ENCODE data around the gene RTL9. TPM values are rescaled to one million over a fixed set of nuclear protein-coding genes. Genes with fewer than 3 reads are reported as not detected.
A peak's percentile ranks its signal among the peaks of the same experiment; 100 is the strongest.
"Not testable (repeated sequence)": the region's sequence is repeated elsewhere in the genome, so short reads cannot be mapped to it uniquely, and the experiment has no call there.

RTL9 gene
- total RNA-seq, 1 donor from 2014 or later = not detected

DNA sequence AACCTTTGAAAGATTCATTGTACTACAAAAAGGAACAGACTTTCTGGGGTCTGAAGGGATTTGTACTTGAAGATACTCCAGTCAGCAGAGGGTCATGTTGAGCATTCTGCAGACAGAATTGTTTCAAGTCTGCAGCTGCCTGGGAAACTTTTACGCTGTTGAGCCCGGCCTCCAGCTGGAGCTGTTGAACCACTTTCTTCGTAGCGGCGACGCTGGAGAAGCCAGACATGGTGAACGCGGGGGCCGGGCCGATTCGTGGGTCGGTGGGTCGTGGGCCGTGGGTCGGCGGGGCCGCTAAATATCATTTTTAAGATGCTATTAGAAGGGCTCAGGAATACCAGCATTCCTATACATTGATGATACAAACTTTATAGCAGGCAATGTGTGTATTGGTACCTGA lies 12.0 kb upstream of the RTL9 start:
- no peak for DNase-seq

DNA sequence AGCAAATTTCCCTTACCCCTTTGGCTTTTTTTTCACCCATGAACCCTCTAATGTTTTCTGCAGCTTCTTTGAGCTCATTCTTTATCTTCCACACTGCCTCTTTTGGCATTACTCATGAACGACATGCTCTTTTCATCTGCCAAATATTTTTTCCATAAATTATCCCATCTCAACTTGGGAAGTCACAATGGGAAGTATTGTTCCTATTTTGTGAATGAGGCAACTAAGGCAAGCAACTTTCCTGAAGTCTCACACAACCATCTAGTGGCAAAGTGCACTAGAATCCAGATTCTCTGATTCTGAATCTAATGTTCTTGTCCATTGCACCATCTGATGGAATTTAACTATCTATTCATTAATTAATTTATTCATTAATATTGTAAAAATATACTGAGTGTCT lies 625 bp downstream of the RTL9 start:
- no peak for DNase-seq

DNA sequence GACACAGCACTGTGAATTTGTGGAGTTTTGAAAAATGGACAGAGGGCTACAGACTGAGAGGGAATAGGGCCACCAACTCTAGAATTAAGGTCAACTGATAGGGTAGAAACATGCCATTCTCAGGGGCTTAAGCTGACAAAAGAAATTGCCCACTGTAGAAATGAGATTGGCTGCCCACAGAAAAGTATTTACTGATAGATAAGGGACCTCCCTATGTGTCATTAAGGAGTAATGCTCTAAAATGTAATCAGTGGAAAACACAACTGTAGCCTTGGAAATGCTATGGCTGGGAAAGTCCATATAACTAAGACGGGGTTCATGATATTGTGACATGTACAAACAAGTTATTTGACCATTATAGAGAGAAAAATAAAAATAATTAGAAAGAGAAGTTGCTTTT lies 4.6 kb downstream of the RTL9 start:
- DNase-seq = no peak

DNA sequence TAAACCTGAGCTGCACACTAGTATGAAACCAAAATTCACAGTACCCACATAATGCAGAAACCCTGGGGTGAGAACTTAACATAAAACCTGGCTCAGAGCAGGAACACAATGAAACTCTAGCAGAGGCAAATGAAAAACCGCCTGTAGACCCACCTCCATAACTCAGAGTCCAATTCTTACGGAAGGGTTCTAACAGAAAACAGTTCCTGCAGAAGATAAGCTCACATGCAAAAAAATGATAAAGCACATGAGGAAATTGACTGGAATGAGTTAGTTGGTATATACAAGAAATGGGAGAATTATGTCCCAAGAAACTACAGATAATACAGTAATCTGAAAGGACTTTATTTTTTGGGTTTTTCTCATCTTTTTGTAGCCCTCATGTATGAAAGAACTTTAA lies 14.7 kb downstream of the RTL9 start:
- no peak for DNase-seq

DNA sequence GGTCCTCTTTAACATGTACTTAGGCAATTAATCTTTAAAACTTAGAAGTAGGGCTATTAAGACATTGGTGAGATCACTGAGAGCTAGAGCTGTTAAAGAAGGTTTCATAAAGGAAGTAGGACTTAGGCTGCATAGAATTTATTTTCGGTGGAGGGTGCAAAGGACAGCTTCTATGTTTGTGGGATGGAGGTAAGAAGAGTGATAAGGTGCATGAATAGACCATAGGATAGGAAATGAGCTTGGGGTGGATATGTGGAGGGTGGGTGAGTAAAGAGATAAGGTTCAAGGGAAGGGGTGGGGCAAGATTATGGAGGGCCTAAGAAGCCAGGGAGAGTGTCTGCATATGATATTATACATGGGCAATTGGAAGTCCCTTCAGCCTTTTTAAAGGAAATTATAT lies 15.9 kb downstream of the RTL9 start:
- no peak for DNase-seq

GRCh38 chrX:110381216-110381615 lies 22.6 kb downstream of the RTL9 start:
- no peak for DNase-seq

DNA sequence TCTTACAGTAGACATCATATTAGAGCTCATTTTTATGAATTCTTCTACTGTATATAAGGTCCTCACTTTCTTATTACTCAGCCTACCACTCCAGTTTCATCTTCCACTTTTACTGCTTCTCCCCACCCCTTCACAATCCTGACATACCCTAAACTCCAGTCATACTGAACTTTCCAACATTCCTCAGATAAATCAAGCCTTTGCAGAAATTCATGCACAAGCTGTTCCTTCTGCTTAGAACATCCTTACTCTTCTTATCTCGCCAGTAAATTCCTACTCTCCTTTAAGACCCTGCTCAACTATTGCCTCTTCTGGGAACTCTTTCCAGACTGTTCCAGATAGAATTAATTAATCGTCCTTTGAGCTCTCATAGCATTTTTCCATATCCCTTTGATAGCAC lies 24.8 kb downstream of the RTL9 start:
- DNase-seq = no peak

DNA sequence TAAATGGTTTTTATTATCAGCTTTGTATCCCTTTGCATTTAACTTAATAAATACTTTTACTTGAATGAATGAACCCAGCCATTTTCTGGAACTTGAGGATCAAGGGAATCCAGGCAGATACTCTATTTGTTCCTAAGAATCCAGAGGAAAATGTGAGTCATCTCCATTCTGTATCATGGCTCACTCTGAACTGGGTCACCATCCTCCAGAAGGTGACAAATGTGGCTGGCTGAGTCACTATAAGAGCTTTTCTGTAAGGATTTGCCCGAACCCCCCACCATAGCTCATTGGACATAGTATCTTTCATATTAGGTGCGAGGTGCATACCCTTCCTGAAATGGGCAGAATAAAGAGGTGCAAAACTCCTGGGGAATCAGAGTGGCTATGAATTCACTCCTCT lies 25.8 kb downstream of the RTL9 start:
- DNase-seq = peak; percentile 3

- no peak for DNase-seq
Observed at GRCh38 chrX:110389570-110389969, 30.9 kb downstream of the RTL9 start.

DNA sequence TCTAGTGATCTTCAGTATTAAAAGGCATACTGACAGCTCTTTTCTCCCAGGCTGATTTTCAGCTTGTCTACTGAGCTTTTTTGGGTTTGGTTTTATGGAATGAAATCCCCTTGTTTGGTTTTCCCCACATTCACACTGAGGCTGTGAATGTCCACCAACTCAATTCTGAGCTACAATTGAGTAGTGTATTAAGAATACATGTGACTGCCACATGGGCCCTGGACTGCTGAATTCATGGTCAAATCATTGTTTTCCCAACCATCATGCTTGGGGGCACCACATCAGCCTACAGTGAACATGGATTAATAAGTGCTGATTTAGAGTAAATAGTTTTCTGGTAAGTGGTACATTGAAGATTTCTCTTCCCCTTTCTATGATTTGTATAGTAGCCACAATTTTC lies 32.4 kb downstream of the RTL9 start:
- no peak for DNase-seq

GRCh38 chrX:110394651-110395050 lies 36.0 kb downstream of the RTL9 start:
- no peak for DNase-seq

DNA sequence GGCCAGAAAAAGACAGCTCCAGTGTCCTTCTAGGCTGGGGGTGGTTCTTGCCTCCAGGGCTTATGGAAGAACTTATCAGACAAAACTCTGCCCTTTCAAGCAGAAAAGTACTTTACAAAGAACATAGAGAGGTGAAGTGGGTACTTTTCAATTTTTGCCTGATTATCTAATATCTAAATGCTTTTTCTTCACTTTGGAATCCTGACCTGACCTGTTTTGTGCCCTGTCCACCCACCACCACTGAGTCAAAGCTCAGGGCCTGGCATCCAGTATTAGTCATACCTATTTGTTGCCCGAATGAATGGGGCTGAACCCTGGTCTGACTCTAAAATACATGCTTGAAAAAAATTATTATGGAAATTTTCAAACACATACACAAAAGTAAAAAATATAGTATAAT lies 37.2 kb downstream of the RTL9 start:
- DNase-seq = no peak

GRCh38 chrX:110396735-110397134 lies 38.1 kb downstream of the RTL9 start:
- no peak for DNase-seq

GRCh38 chrX:110397339-110397738 lies 38.7 kb downstream of the RTL9 start:
- no peak for DNase-seq

DNA sequence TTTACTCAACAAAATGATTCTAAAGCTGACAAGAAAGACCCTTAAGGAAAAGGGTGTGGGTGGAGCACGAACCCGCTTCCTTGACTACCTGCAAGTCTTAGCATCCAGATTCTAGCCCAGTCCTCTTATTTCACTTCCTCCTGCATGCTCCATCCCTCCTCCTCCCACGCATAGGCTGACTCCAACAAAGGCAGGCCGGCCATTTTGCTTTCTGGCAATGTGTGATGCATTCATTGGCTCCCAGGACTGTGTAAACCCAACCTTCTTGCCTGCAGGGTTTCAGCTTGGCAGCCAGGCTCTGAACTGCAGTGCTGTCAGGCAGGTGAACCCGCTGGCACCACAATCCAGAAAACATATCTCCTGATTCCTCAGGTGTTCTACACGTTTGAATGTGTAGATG lies 39.3 kb downstream of the RTL9 start:
- DNase-seq = no peak

DNA sequence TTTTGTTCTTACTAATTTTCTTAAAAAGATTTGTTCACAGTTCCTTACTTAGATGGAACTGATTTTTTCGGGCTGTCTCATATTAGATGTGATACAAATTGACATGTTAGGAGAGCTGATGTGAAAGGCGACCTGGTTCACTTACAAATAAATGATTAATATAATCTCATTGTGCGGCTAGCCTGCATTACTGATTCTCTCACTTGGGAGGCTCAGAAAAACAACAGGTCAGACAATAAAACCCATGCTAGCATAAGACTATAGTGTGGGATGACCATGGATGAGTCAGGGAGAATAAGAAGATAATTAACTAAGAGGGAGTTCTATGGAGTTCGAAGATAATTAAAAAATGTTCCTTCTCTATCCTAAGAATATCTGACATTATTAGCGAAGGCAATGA lies 40.8 kb downstream of the RTL9 start:
- DNase-seq = no peak

GRCh38 chrX:110399966-110400365 lies 41.3 kb downstream of the RTL9 start:
- DNase-seq = no peak

DNA sequence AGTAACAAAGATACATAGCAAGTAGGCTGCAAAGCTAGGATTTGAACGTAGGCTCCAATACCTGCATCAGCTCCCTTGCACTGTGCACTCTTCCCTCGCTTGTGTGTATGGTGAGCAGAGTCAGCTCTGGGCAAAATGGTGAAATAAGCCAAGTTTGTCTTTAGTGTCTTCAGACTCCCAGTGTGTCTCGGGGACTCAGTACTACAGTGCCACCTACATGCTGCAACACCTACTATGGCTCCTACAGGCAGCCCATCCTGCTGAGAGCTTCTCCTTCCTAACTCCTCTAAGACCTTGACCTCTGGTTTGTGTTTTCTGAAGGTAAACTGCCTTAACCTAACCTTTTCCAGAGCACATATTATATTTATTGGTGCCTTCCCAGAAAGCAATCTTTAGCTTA lies 42.5 kb downstream of the RTL9 start:
- DNase-seq = no peak

GRCh38 chrX:110402091-110402849 lies 43.6 kb downstream of the RTL9 start:
- DNase-seq = no peak

- no peak for DNase-seq
Observed at GRCh38 chrX:110402850-110403221, 44.2 kb downstream of the RTL9 start.

DNA sequence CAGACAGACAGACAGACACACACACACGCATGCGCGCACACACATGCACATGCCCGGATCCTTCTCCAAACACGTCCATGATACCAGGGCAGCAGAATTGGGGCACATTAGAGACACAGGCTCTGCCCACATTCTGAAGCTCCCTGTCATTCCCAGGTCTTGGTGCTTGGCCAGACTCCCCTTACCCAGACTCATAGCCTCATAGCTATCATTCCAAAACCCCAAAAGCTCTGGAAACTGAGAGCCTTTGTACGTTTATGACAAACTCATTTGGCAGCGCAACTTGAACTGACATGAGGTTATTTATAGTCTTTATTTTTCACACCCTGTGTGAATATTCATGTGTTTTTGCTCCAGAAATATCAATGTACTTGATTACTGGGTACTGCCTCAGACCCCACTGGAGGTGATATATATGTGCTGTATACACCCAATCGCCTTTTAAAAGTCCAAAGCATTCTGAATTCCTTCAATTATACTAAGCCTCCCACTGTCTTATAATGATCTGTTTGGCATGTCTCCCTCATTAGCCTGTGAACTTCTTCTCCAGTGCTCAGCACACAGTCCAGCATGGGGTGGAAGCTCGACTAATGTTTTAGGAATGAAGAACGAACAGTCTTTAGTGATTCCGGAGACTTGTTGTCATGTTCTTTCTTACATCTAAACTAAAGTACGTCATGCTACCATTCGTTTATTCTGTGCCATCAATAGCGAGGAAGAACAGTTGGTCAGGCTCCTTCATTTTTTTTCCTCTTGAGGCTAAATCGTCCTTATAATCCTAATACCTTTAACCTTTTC lies 45.0 kb downstream of the RTL9 start:
- DNase-seq = no peak

- no peak for DNase-seq
Observed at GRCh38 chrX:110404376-110404775, 45.7 kb downstream of the RTL9 start.

DNA sequence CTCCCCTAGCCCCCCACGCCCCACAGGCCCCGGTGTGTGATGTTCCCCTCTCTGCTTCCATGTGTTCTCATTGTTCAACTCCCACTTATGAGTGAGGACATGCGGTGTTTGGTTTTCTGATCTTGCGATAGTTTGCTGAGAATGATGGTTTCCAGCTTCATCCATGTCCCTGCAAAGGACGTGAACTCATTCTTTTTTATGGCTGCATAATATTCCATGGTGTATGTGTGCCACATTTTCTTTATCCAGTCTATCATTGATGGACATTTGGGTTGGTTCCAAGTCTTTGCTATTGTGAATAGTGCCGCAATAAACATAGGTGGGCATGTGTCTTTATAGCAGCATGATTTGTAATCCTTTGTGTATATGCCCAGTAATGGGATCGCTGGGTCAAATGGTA lies 47.6 kb downstream of the RTL9 start:
- not testable (repeated sequence) for DNase-seq

DNA sequence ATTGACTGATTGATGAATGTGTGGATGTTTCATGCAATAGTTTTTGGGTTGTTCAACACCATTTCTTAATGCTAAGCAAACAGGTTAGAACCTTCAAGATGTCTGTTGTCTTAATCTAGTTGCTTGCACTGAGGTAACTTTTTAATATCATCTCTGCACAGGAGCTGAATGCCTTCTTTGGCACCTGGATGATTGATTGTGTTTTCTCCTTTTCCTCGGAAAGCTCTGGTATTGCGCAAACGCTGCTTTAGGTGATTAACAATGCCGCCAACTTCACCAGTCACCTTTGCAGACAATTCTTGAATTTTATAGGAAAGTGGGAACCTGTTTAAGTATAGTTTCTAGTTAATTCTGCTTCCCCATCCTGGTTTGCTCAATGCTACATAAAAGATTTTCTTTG lies 48.2 kb downstream of the RTL9 start:
- DNase-seq = no peak

Measured in dermis blood vessel endothelial cell (primary cell).